ENCODE measurements around the gene NIN.

GRCh38 chr14:50791201-50791600 lies 39.8 kb downstream of the NIN start:
- TF ChIP-seq CTCF (IDR thresholded peaks at IDR 0.05) (no peak), REST (IDR thresholded peaks at IDR 0.05; ENCODE audit: insufficient read depth in 1 of 2, low read depth in 2 of 2, low read length in 1 of 2) (no peak), POLR2AphosphoS5 (IDR thresholded peaks at IDR 0.05; ENCODE audit: low read depth, low read length) (no peak)
